ENCODE results near the gene SUMO4.

SUMO4 gene

DNA sequence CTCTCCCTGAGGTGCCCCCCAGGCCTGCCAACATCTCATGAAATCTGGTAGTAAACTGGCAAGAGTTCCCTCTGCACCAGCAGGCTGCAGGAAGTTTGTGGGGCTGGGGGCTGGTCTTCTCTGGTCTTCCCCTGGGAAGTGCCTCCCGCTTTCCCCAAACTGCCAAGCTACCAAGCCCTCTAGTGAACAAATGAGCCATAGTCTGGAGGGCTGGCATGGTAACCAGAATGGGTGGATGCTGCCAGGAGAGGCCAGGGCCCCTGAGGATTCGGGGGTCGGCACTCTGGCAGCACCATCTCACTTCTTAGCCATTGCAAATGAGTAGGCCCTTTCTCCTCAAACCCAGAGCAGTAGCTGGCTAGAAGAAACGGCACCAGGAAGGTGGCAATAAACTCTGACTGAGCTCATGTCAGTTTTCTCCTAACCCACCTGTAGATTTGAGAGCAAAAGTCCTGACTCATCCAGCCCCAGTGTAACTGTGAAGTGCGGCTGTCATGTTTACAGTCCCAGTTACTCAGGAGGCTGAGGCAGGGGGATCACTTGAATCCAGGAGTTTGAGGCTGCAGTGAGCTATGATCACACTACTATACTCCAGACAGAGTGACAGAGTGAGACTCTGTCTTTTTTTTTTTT lies 48.9 kb downstream of the SUMO4 start:
- H3K9me3 ChIP-seq = no peaks in the 10 kb centered on the region
- H3K4me3 ChIP-seq (ENCODE audit: low read depth in 1 of 2, low read length in 1 of 2) = no peak overlapping the region
- no peak overlapping the region for H3K27ac ChIP-seq
- H3K27me3 ChIP-seq = peaks cover 37% of the 10 kb centered on the region
- peaks cover 5 to 9% of the 10 kb centered on the region in 2 experiments for H3K4me1 ChIP-seq (ENCODE audit: control insufficient read depth in 1 of 2, insufficient read depth in 1 of 2, low read depth in 1 of 2, low read length in 1 of 2)
- TF ChIP-seq, protein P1, sequence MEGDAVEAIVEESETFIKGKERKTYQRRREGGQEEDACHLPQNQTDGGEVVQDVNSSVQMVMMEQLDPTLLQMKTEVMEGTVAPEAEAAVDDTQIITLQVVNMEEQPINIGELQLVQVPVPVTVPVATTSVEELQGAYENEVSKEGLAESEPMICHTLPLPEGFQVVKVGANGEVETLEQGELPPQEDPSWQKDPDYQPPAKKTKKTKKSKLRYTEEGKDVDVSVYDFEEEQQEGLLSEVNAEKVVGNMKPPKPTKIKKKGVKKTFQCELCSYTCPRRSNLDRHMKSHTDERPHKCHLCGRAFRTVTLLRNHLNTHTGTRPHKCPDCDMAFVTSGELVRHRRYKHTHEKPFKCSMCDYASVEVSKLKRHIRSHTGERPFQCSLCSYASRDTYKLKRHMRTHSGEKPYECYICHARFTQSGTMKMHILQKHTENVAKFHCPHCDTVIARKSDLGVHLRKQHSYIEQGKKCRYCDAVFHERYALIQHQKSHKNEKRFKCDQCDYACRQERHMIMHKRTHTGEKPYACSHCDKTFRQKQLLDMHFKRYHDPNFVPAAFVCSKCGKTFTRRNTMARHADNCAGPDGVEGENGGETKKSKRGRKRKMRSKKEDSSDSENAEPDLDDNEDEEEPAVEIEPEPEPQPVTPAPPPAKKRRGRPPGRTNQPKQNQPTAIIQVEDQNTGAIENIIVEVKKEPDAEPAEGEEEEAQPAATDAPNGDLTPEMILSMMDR (IDR thresholded peaks at IDR 0.05) = no peak
- no peaks in the 10 kb centered on the region for H3K36me3 ChIP-seq

DNA sequence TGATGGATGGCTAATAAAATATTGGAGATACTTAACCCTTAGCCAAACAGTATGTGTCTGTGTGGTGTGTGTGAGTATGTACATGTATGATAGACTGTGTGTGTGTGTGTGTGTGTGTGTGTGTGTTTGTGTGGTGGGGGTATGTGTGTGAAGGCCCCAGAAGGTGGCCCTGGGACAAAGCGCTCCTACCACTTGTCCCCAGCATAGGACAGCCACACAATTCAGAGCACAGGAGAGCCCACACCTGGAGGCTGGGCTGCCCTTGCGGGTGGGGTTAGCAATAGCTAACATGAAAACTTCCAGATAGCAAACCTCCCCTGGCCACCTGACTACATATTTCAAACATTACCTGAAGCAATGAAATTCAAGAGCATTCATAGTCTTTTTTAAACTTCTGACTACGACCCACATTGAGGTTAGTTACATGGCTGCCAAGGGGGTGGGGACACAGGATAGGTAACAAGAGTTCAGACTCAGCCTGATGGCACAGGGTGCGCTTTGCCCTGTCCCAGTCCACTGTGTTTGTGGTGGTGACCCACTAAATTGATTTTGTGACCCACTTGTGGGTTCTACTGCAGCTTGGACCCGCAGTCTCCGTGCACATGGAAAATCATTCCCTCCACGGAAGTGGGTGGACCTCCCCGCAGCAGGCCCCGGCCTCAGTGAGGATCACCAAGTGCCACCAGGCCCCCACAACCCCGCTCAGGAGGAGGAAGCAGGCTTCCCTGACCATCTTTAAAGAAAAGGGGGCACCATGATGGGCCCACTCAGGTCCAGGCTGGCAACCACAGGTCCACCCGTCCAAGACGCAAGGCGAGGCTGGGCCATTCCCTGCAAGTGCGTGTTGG lies 50.0 kb downstream of the SUMO4 start:
- peaks cover 43% of the 10 kb centered on the region for H3K27me3 ChIP-seq
- H3K4me3 ChIP-seq (ENCODE audit: low read depth in 1 of 2, low read length in 1 of 2) = peak overlapping the region in 1 of 2 experiments; percentile 28
- H3K9me3 ChIP-seq = no peaks in the 10 kb centered on the region
- peaks cover 5 to 9% of the 10 kb centered on the region in 2 experiments for H3K4me1 ChIP-seq (ENCODE audit: control insufficient read depth in 1 of 2, insufficient read depth in 1 of 2, low read depth in 1 of 2, low read length in 1 of 2)
- TF ChIP-seq, protein P1 (IDR thresholded peaks at IDR 0.05) = no peak
- no peaks in the 10 kb centered on the region for H3K36me3 ChIP-seq
- no peak overlapping the region for H3K27ac ChIP-seq
